DND-41 (cell line): ENCODE measurements around the gene SIL1.

Experiments
- CTCF ChIP-seq: IDR thresholded peaks from 2 replicates; pipeline ENCODE4 v1.5.1; 2012; ENCODE audit warnings: borderline replicate concordance, low read length, moderate library complexity, mild to moderate bottlenecking; ENCODE audit not compliant: poor library complexity, severe bottlenecking; ENCODE audit errors: extremely low read depth
- EZH2 ChIP-seq: IDR thresholded peaks from 3 replicates; pipeline ENCODE4 v1.6.1; 2012; ENCODE audit warnings: borderline replicate concordance, low read depth, mild to moderate bottlenecking, moderate library complexity, low read length, inconsistent platforms; ENCODE audit not compliant: severe bottlenecking

GRCh38 chr5:138936968-138937345 is 261.2 kb downstream of the SIL1 start:
- TF ChIP-seq CTCF (no peak), EZH2 (no peak)
